NCI-H187 (cell line): ENCODE results near the gene CBX2.

Source experiments
- DNase-seq, 2 experiments: peaks; one replicate each; lab custom pipeline; 2025; lab: John Stamatoyannopoulos, UW

CBX2 gene

GRCh38 chr17:79799538-79800324, 21.8 kb downstream of the CBX2 start:
- no peak for DNase-seq

GRCh38 chr17:79800325-79801155, 22.6 kb downstream of the CBX2 start:
- DNase-seq: peak; percentile 28 to 36

- DNase-seq: no peak
Measured at GRCh38 chr17:79801156-79802038, 23.4 kb downstream of the CBX2 start.

GRCh38 chr17:79802039-79802735, 24.2 kb downstream of the CBX2 start:
- no peak for DNase-seq

GRCh38 chr17:79802736-79803420, 24.9 kb downstream of the CBX2 start:
- DNase-seq: no peak

- no peak for DNase-seq
Measured at GRCh38 chr17:79803421-79803996, 25.6 kb downstream of the CBX2 start.

DNA sequence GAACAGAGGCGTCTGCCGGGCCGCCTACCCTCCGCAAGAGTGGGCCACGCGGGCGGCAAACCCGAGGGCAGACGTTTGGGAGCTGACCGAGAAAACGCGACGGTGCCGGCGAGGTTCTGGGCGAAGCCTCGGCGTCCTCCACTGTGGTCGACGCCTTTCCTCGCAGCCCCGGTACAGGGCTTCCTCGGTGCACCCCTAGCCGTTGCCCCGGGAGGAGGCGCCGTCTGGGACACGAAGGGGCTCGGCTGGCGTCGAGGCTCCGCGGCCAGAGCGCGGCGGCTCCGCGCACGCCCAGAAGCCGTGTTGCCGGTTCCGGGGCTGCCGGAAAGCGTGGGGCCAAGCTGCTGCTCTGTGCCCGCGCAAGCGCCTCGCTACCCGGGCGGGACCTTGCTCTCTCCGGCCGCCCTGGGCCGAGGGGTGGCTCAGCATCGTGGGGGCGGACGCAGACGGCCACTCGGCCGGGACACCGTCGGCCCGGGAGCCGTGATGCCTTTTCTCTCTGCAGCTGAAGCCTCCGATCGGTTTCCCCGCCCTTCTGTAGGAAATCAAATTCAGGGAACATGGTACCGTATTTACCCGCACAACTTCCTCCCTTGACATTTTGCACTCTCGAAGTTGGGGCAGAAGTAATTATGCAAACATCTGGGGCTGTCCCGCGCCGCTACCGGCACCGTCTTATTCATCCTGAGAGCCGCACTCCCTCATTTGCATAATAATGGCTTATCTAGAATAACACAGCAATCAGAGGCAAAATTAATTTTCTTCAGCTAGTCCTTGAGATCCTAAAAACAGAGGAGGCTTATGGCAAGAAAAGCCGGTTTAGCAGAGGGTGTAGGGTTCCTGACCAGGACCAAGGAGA, 26.3 kb downstream of the CBX2 start:
- DNase-seq: no peak

DNA sequence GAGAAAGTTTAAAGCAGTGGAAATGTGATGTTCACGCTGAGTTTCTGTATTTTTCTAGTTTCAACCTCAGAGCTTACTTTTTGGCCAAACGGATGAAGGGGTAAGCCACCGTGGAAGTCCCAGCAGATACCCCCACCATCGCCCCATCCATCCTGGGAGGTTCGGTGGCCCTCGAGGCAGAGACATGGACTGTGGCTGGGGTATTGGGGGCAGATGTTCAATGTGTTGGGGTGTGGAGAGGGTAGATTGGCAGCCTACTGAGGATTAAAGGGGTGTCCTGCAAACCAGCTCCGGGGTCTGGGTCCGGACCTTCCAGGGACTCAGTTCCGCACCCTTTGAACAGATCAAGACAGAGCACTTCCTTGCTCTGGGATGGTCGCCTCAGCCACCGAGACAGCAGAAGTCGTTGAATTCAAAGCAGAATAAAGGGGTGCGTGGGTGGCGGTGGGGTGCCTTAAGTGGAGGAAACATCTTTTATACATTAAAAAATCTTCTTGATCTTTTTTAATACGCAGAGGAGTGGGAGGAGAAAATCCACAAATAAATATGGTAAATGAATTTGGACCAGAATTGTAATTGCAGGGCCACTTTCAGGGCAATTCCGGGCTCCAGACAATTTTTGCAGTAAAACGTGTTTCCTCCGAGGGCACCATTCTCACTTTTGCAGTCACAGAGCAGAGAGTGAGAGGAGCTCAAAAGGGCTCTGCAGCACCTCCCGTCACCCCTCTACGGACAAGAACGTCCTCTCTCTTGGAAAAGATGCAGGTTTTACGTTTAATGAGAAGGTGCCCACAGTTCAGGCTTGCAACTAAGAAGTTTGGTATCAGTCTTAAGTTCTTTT, 27.1 kb downstream of the CBX2 start:
- DNase-seq: no peak

DNA sequence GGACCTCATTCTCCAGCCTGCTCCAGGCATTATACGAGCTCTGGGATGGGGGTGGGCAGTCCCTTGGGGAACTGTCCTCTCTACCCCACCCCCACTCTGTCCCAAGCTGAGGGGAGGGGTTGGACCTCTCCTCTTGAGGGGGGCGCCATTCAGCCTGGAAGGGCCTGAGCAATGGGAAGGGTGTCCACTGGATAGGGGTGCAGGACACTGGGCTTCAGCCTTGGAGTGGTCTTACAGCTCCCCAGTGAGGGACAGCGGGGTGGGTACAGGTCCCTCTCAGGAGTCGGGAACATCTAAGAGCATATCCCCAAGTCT, 28.5 kb downstream of the CBX2 start:
- DNase-seq: no peak

GRCh38 chr17:79806863-79807720, 29.1 kb downstream of the CBX2 start:
- DNase-seq: no peak

GRCh38 chr17:79808763-79809529, 31.0 kb downstream of the CBX2 start:
- peak; percentile 23 to 56 for DNase-seq

DNA sequence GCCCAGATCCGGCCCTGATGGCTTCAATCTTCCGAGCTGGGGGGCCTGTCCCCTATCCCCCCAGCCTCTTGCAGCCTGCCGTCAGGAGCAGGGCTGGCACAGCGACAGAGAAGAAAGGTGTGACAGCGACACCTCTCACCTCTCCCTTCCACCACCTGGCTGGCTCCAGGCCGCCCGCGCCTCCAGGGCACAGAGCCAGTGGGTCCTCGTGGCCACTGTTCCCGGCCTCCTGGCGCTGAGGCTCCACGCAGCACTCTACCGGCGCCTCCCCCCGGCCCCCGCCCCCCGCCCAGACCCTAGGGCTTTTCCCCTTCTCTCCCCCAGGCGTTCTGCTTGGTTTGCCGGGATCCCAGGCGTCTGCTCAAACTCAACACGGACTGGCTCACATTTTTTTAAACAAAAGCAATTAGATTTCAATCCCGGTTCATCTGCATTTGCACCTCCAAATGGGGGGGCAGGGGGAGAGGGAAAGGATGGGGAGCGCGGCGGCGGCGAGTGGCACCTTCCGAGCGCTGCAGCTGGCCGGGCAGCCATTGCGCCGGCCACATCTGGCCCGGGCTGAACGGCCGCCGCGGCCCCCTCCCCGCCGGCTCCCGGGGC, 31.7 kb downstream of the CBX2 start:
- peak in 1 of 2 experiments; percentile 28 for DNase-seq

DNA sequence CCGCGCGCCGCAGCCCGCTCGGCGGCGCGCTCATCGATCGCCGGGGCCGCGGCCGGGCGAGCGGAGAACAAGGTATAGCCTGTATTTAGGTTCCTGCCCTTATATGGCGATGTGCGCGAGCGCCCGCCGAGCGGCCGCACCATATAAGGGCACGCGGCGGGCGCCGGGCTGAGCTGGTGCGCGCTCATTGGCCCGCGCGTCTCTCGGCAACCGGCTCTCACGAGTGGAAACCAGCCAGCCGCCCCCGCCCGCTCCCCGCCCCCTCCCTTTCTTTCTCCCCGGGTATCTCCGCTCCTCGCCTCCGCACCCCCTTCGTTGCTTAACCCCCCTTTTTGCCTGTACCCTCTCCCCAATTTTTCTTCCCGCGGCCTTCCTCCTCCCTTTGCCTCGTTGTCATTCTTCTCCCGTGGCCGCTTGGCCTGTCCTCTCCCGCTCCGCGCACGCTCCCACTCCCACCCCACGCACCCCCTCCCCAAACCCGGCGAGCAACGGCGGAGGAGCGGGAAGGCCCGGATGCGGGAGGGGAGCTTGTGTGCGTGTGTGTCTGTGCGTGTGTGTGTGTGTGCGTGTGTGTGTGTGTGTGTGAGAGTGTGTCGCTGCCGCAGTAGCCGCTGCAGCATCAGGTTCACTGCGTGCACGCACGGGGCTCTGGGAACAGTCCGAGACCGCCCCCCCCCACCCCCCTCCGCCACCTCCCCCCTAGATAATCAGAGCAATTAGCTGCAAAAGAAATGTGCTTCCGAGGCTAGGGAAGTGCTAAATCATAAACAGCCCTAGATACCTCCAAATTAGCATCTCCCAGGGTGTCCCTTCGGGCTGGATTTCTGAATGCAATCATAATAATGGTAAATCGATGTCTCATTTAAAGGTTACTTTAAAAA, 32.4 kb downstream of the CBX2 start:
- peak; percentile 67 to 86 for DNase-seq

DNA sequence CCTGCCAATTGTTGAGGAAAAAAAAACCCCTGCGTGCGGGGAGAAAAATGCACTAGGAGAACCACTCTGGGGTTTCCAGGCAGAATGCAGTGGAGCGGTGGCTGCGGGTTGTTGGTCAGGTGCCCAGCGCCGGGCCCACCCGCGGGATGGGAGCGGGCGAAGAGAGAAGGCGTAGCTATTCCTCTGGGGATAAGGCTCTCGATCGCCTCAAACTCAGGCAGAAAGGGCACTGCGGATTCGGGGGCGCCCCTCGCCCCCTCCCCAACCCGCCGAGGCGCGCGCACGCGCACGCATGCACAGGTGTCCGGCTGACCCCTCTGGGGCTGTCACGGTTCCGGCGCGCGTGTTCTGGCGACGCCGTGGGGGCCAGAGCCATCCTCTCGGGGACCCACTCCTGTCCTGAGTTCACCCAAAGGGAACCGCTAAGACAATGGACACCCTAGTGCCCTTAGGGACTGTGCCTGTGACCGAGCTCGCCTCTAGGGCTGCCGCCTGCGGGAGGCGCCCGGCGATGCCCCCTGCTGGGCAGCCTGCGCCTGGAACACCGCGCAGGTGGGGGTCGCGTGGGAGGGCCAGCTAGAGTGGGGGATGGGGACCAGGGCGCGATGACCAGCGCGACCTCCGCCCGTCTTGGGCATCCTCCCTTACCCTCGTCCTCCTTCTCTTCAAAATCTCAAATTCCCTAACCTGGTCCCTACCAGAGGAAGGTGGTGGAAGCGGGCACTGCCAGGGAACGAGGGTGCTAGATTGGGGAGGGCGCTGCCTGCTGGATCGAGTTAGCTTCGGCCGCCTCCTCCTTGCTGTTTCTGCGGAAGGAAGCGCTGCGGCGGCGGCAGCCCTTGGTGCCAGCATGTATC, 33.3 kb downstream of the CBX2 start:
- DNase-seq: peak in 1 of 2 experiments; percentile 46

DNA sequence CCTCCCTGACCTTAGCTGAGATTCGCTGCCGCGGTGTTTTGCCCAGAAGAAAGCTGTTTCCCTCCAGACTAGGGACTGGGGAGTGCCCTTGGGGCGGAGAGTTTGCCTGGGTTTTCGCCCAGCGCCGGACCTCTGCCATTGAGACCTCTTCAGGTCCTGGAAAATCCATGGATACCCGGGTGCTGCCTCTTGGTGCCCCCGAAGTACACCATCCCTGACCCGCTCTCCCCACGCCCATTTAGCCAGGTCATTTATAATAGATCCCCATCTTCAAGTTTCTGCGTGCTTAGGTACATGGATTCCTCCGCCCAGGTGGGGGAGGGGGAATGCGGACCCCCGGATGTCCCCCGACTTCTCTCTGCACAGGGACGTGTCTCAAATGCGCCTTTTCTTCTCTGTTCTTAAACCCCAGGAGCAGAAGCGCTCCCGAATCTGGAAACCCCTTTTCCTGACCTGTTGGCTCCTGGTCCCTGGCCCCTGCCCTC, 34.0 kb downstream of the CBX2 start:
- DNase-seq: no peak
